ENCODE data around the gene UBE2O. TPM values are rescaled to one million over a fixed set of nuclear protein-coding genes. Genes with fewer than 3 reads are reported as not detected.

The UBE2O gene
- total RNA-seq, 1 experiment from 2014 or later: 64.7 TPM

DNA sequence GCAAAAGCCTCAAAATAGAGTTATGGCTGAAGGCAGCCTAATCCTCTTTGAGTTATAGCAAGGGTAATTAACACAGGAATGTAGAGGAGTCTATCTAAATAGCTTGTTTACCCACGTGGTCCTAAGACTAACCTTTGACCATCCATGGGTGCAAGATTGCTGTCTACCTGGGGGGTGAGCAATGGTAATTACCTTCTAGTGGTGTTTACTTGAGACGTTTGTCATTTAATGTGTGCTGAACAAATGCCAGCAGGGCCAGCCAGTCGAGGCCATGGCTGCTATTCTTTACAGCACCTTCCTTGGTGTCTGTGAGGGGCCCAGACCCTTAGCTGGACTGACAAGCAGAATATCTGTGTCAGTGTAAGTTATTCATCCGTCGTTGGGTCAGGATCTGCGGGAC, 85.3 kb downstream of the UBE2O start:
- Histone ChIP-seq H3K4me3 (ENCODE audit: low read length) (no peak overlapping the region), H4K20me1 (ENCODE audit: low read length) (no peaks in the 10 kb centered on the region), H3K36me3 (ENCODE audit: low read depth, low read length) (no peaks in the 10 kb centered on the region), H3K9ac (ENCODE audit: low read length) (no peak overlapping the region), H3K79me2 (ENCODE audit: low read length) (no peaks in the 10 kb centered on the region), H3K27ac (ENCODE audit: low read length) (no peak overlapping the region), H3K9me2 (replicated peaks; ENCODE audit: low read length) (no peaks in the 10 kb centered on the region), H3K4me2 (ENCODE audit: low read length) (no peak overlapping the region), H2AFZ (ENCODE audit: low read length) (no peak overlapping the region), H3F3A (ENCODE audit: low read length, unreplicated experiment) (no peaks in the 10 kb centered on the region), H3K27me3 (ENCODE audit: low read length) (no peaks in the 10 kb centered on the region), H3K4me1 (ENCODE audit: insufficient read depth, low read length) (peaks cover 26% of the 10 kb centered on the region), H3K9me3 (ENCODE audit: low read length) (no peaks in the 10 kb centered on the region)
- no TSS peak for BruUV-seq (replicated peaks)
- no peak for ATAC-seq
- DNase-seq: no peak
- ChIA-PET POLR2A (ENCODE audit: unreplicated experiment) (no interaction called here), CTCF (interaction anchor here (1.0 kb wide), 1 partner anchor 18 kb away, joined by 3 read pairs; no protein-coding TSS in a partner anchor)
- TF ChIP-seq, protein P1, sequence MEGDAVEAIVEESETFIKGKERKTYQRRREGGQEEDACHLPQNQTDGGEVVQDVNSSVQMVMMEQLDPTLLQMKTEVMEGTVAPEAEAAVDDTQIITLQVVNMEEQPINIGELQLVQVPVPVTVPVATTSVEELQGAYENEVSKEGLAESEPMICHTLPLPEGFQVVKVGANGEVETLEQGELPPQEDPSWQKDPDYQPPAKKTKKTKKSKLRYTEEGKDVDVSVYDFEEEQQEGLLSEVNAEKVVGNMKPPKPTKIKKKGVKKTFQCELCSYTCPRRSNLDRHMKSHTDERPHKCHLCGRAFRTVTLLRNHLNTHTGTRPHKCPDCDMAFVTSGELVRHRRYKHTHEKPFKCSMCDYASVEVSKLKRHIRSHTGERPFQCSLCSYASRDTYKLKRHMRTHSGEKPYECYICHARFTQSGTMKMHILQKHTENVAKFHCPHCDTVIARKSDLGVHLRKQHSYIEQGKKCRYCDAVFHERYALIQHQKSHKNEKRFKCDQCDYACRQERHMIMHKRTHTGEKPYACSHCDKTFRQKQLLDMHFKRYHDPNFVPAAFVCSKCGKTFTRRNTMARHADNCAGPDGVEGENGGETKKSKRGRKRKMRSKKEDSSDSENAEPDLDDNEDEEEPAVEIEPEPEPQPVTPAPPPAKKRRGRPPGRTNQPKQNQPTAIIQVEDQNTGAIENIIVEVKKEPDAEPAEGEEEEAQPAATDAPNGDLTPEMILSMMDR (conservative IDR thresholded peaks at IDR 0.05; ENCODE audit: low read depth, low read length): no peak
- TF ChIP-seq EZH2 (IDR thresholded peaks at IDR 0.05; ENCODE audit: low read length, unreplicated experiment): no peak
- no peak for TF ChIP-seq EZH2phosphoT487 (IDR thresholded peaks at IDR 0.05; ENCODE audit: borderline replicate concordance, low read length)
- intact Hi-C loops (cut with micrococcal nuclease): no loop called here

DNA sequence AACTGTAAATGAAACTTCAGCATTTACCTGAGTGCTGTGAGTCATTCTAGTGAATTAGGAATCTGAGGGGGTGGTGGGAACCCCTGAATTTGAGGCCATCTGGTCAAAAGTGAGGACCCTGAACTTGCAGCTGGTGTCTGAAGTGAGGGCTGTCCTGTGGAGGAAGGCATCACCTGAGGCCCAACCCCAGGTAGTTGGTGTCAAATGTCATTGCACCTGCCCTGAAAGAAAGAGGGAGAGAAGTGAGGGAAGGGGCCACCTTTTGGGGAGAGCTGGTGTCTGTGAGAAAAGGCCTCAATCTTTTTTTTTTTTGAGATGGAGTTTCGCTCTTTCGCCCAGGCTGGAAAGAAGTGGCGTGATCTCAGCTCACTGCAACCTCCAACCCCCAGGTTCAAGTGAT, 86.7 kb downstream of the UBE2O start:
- H3K9ac ChIP-seq (ENCODE audit: low read length): no peak overlapping the region
- no peak overlapping the region for H3K4me3 ChIP-seq (ENCODE audit: low read length)
- peaks cover 12% of the 10 kb centered on the region for H3K4me1 ChIP-seq (ENCODE audit: insufficient read depth, low read length)
- TF ChIP-seq EZH2 (IDR thresholded peaks at IDR 0.05; ENCODE audit: low read length, unreplicated experiment): no peak
- no peak for TF ChIP-seq EZH2phosphoT487 (IDR thresholded peaks at IDR 0.05; ENCODE audit: borderline replicate concordance, low read length)
- TF ChIP-seq, protein P1 (conservative IDR thresholded peaks at IDR 0.05; ENCODE audit: low read depth, low read length): no peak
- no peak overlapping the region for H2AFZ ChIP-seq (ENCODE audit: low read length)
- H3K9me2 ChIP-seq (replicated peaks; ENCODE audit: low read length): no peaks in the 10 kb centered on the region
- intact Hi-C loops (cut with micrococcal nuclease): no loop called here
- no peak overlapping the region for H3K4me2 ChIP-seq (ENCODE audit: low read length)
- no peak for ATAC-seq
- DNase-seq: no peak
- ChIA-PET POLR2A (ENCODE audit: unreplicated experiment) (interaction anchor here (1.5 kb wide), 2 partner anchors 18 to 32 kb away, joined by 8 to 20 read pairs; partner anchors contain the start of gene SPHK1), CTCF (interaction anchor here (0.6 to 2.2 kb wide), 8 partner anchors 8 to 152 kb away, joined by 4 to 78 read pairs (median 4); partner anchors contain the start of gene PRPSAP1)
- H3K79me2 ChIP-seq (ENCODE audit: low read length): no peaks in the 10 kb centered on the region
- no peaks in the 10 kb centered on the region for H4K20me1 ChIP-seq (ENCODE audit: low read length)
- H3F3A ChIP-seq (ENCODE audit: low read length, unreplicated experiment): no peaks in the 10 kb centered on the region
- no peaks in the 10 kb centered on the region for H3K9me3 ChIP-seq (ENCODE audit: low read length)
- no peak overlapping the region for H3K27ac ChIP-seq (ENCODE audit: low read length)
- H3K27me3 ChIP-seq (ENCODE audit: low read length): no peaks in the 10 kb centered on the region
- no peaks in the 10 kb centered on the region for H3K36me3 ChIP-seq (ENCODE audit: low read depth, low read length)
- no TSS peak for BruUV-seq (replicated peaks)

DNA sequence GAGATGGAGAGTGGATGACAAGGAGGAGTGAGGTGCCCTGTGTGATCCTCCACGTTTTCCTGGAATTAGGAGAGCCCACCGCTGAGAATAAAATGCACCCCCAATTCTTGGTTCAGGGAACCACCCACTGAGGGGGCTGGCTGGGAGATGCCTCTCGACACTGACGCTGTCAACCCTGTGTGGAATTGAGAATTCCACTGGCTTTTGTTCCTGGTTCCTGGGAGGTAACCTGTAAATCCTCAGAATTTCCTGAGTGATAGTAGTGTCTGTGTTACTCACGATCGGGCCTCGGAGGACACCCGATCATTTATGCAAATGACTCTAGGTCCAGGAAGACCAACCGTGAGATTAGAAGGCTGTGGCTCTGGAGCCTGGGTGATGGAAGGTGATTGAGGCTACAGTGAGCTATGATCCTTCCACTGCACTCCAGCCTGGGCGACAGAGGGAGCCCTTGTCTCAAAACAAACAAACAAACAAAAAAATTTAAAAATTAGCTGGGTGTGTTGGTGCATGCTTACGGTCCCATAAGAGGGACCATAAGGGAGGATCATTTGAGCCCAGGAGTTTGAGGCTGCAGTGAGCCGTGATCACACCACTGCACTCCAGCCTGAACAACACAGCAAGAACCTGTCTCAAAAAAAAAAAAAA, 87.6 kb downstream of the UBE2O start:
- Histone ChIP-seq H3F3A (ENCODE audit: low read length, unreplicated experiment) (no peaks in the 10 kb centered on the region), H3K9ac (ENCODE audit: low read length) (no peak overlapping the region), H3K4me2 (ENCODE audit: low read length) (no peak overlapping the region), H3K4me3 (ENCODE audit: low read length) (no peak overlapping the region), H3K27ac (ENCODE audit: low read length) (no peak overlapping the region), H3K9me2 (replicated peaks; ENCODE audit: low read length) (no peaks in the 10 kb centered on the region), H3K9me3 (ENCODE audit: low read length) (no peaks in the 10 kb centered on the region), H2AFZ (ENCODE audit: low read length) (no peak overlapping the region), H3K36me3 (ENCODE audit: low read depth, low read length) (no peaks in the 10 kb centered on the region), H4K20me1 (ENCODE audit: low read length) (no peaks in the 10 kb centered on the region), H3K27me3 (ENCODE audit: low read length) (no peaks in the 10 kb centered on the region), H3K4me1 (ENCODE audit: insufficient read depth, low read length) (peaks cover 6% of the 10 kb centered on the region), H3K79me2 (ENCODE audit: low read length) (no peaks in the 10 kb centered on the region)
- ChIA-PET POLR2A (ENCODE audit: unreplicated experiment) (interaction anchor here (0.7 to 1.5 kb wide), 3 partner anchors 15 to 33 kb away, joined by 8 to 20 read pairs (median 11); partner anchors contain the start of gene SPHK1), CTCF (interaction anchor here (0.6 to 2.2 kb wide), 15 partner anchors 9 to 654 kb away, joined by 3 to 78 read pairs (median 4); partner anchors contain the start of gene PRPSAP1)
- ATAC-seq (peak; percentile 80), DNase-seq (peak; percentile 59)
- TF ChIP-seq, protein P1 (conservative IDR thresholded peaks at IDR 0.05; ENCODE audit: low read depth, low read length): peak; percentile 84
- TF ChIP-seq EZH2 (IDR thresholded peaks at IDR 0.05; ENCODE audit: low read length, unreplicated experiment): no peak
- intact Hi-C loops (cut with micrococcal nuclease): loop anchor here (1.0 kb wide), 1 partner anchor 33 kb away; no protein-coding TSS in a partner anchor
- BruUV-seq (replicated peaks): no TSS peak

All from PC-3 (cell line).